HAP-1 (cell line): ENCODE results near the gene CCL1.

Experiments
- DNase-seq, 2 experiments: peaks; one replicate each; pipeline ENCODE4 v3.0.0-alpha.2; 2016 to 2020; ENCODE audit warnings: low spot score in 2 of 2
- H3K27me3 ChIP-seq: fragments of 250-450 bp; sonication (Bioruptor Pico); 2 replicates; pipeline ENCODE4 v1.5.1; 2020; ENCODE audit warnings: low read depth, mild to moderate bottlenecking, moderate library complexity
- H3K36me3 ChIP-seq: fragments of 250-450 bp; sonication (Bioruptor Pico); replicated peaks from 2 replicates; pipeline ENCODE4 v1.5.1; 2020; ENCODE audit warnings: mild to moderate bottlenecking
- H3K4me1 ChIP-seq: fragments of 250-450 bp; sonication (Bioruptor Pico); 2 replicates; pipeline ENCODE4 v1.5.1; 2020; ENCODE audit warnings: mild to moderate bottlenecking
- H3K4me3 ChIP-seq: fragments of 250-450 bp; sonication (Bioruptor Pico); 2 replicates; pipeline ENCODE4 v1.5.1; 2020; ENCODE audit warnings: mild to moderate bottlenecking, moderate library complexity
- H3K9me3 ChIP-seq: fragments of 250-450 bp; sonication (Bioruptor Pico); 2 replicates; pipeline ENCODE4 v1.5.1; 2020; ENCODE audit warnings: mild to moderate bottlenecking, moderate library complexity
- in situ Hi-C: fragments of 300-500 bp; cut with MboI; formaldehyde crosslinking; loops from 3 replicates; pipeline ENCODE4 v1.14.3; 2020; ENCODE audit warnings: low sequenced_read_pairs, inconsistent platforms, mixed read lengths

CCL1 gene

GRCh38 chr17:34391241-34391640 is 28.2 kb upstream of the CCL1 start:
- DNase-seq: no peak
- in situ Hi-C loops: no loop called here
- no peaks in the 10 kb centered on the region for H3K9me3 ChIP-seq
- no peak overlapping the region for H3K4me3 ChIP-seq
- H3K4me1 ChIP-seq: no peaks in the 10 kb centered on the region
- no peaks in the 10 kb centered on the region for H3K27me3 ChIP-seq
- no peaks in the 10 kb centered on the region for H3K36me3 ChIP-seq

GRCh38 chr17:34390649-34391048 is 27.6 kb upstream of the CCL1 start:
- no peak for DNase-seq
- Histone ChIP-seq H3K4me3 (no peak overlapping the region), H3K36me3 (no peaks in the 10 kb centered on the region), H3K9me3 (no peaks in the 10 kb centered on the region), H3K4me1 (no peaks in the 10 kb centered on the region), H3K27me3 (no peaks in the 10 kb centered on the region)
- in situ Hi-C loops: no loop called here

- no peaks in the 10 kb centered on the region for H3K4me1 ChIP-seq
- H3K27me3 ChIP-seq: no peaks in the 10 kb centered on the region
- DNase-seq: no peak
- in situ Hi-C loops: no loop called here
- no peak overlapping the region for H3K4me3 ChIP-seq
- no peaks in the 10 kb centered on the region for H3K36me3 ChIP-seq
- H3K9me3 ChIP-seq: no peaks in the 10 kb centered on the region
Measured at GRCh38 chr17:34389126-34389750, 26.2 kb upstream of the CCL1 start.

GRCh38 chr17:34387566-34387965 is 24.5 kb upstream of the CCL1 start:
- Histone ChIP-seq H3K4me1 (no peaks in the 10 kb centered on the region), H3K4me3 (no peak overlapping the region), H3K9me3 (no peaks in the 10 kb centered on the region), H3K27me3 (no peaks in the 10 kb centered on the region), H3K36me3 (no peaks in the 10 kb centered on the region)
- in situ Hi-C loops: no loop called here
- no peak for DNase-seq

GRCh38 chr17:34386697-34387550 is 23.9 kb upstream of the CCL1 start:
- H3K27me3 ChIP-seq: no peaks in the 10 kb centered on the region
- H3K4me3 ChIP-seq: no peak overlapping the region
- no peaks in the 10 kb centered on the region for H3K9me3 ChIP-seq
- DNase-seq: no peak
- in situ Hi-C loops: no loop called here
- no peaks in the 10 kb centered on the region for H3K36me3 ChIP-seq
- no peaks in the 10 kb centered on the region for H3K4me1 ChIP-seq

GRCh38 chr17:34386343-34386696 is 23.3 kb upstream of the CCL1 start:
- H3K27me3 ChIP-seq: no peaks in the 10 kb centered on the region
- H3K9me3 ChIP-seq: no peaks in the 10 kb centered on the region
- H3K4me1 ChIP-seq: no peaks in the 10 kb centered on the region
- DNase-seq: no peak
- in situ Hi-C loops: no loop called here
- H3K36me3 ChIP-seq: no peaks in the 10 kb centered on the region
- no peak overlapping the region for H3K4me3 ChIP-seq

- no peaks in the 10 kb centered on the region for H3K27me3 ChIP-seq
- no peak for DNase-seq
- H3K9me3 ChIP-seq: no peaks in the 10 kb centered on the region
- in situ Hi-C loops: no loop called here
- H3K36me3 ChIP-seq: no peaks in the 10 kb centered on the region
- H3K4me1 ChIP-seq: no peaks in the 10 kb centered on the region
- H3K4me3 ChIP-seq: no peak overlapping the region
Measured at GRCh38 chr17:34384822-34385605, 22.0 kb upstream of the CCL1 start.

- Histone ChIP-seq H3K27me3 (no peaks in the 10 kb centered on the region; the same call in 1 of the 2 replicates), H3K9me3 (no peaks in the 10 kb centered on the region), H3K36me3 (no peaks in the 10 kb centered on the region), H3K4me1 (no peaks in the 10 kb centered on the region), H3K4me3 (no peak overlapping the region)
- in situ Hi-C loops: no loop called here
- no peak for DNase-seq
Measured at GRCh38 chr17:34384271-34384670, 21.2 kb upstream of the CCL1 start.

GRCh38 chr17:34383216-34383615 is 20.2 kb upstream of the CCL1 start:
- H3K9me3 ChIP-seq: no peaks in the 10 kb centered on the region
- H3K4me3 ChIP-seq: no peak overlapping the region
- DNase-seq: no peak
- H3K27me3 ChIP-seq: no peaks in the 10 kb centered on the region; the same call in 1 of the 2 replicates
- no peaks in the 10 kb centered on the region for H3K36me3 ChIP-seq
- no peaks in the 10 kb centered on the region for H3K4me1 ChIP-seq
- in situ Hi-C loops: no loop called here

- H3K27me3 ChIP-seq: no peaks in the 10 kb centered on the region; the same call in 1 of the 2 replicates
- H3K4me1 ChIP-seq: no peaks in the 10 kb centered on the region
- no peaks in the 10 kb centered on the region for H3K36me3 ChIP-seq
- no peak overlapping the region for H3K4me3 ChIP-seq
- DNase-seq: no peak
- in situ Hi-C loops: no loop called here
- no peaks in the 10 kb centered on the region for H3K9me3 ChIP-seq
Measured at GRCh38 chr17:34382621-34383124, 19.6 kb upstream of the CCL1 start.

- Histone ChIP-seq H3K4me3 (no peak overlapping the region), H3K4me1 (no peaks in the 10 kb centered on the region), H3K9me3 (no peaks in the 10 kb centered on the region), H3K36me3 (no peaks in the 10 kb centered on the region), H3K27me3 (peaks cover 5% of the 10 kb centered on the region; the same call in 1 of the 2 replicates)
- no peak for DNase-seq
- in situ Hi-C loops: no loop called here
Measured at GRCh38 chr17:34379868-34380267, 16.8 kb upstream of the CCL1 start.

- Histone ChIP-seq H3K36me3 (no peaks in the 10 kb centered on the region), H3K27me3 (peaks cover 5% of the 10 kb centered on the region; the same call in 1 of the 2 replicates), H3K9me3 (no peaks in the 10 kb centered on the region), H3K4me3 (no peak overlapping the region), H3K4me1 (no peaks in the 10 kb centered on the region)
- DNase-seq: no peak
- in situ Hi-C loops: no loop called here
Measured at GRCh38 chr17:34378664-34379101, 15.7 kb upstream of the CCL1 start.

GRCh38 chr17:34377078-34377823 is 14.2 kb upstream of the CCL1 start:
- Histone ChIP-seq H3K9me3 (no peaks in the 10 kb centered on the region), H3K36me3 (no peaks in the 10 kb centered on the region), H3K27me3 (peaks cover 5% of the 10 kb centered on the region; the same call in 1 of the 2 replicates), H3K4me1 (no peaks in the 10 kb centered on the region), H3K4me3 (no peak overlapping the region)
- DNase-seq: no peak
- in situ Hi-C loops: no loop called here
